CD4-positive, alpha-beta T cell treated with Interleukin-21 for 1 hour (primary cell): ENCODE measurements around the gene PPIP5K1.
"Not testable (repeated sequence)": the region's sequence is repeated elsewhere in the genome, so short reads cannot be mapped to it uniquely, and the experiment has no call there.

ENCODE experiments used
- DNase-seq: peaks from one replicate; pipeline ENCODE4 v3.0.0-alpha.2; 2020

The PPIP5K1 gene

GRCh38 chr15:43544266-43544665 lies 45.7 kb downstream of the PPIP5K1 start:
- no peak for DNase-seq

DNA sequence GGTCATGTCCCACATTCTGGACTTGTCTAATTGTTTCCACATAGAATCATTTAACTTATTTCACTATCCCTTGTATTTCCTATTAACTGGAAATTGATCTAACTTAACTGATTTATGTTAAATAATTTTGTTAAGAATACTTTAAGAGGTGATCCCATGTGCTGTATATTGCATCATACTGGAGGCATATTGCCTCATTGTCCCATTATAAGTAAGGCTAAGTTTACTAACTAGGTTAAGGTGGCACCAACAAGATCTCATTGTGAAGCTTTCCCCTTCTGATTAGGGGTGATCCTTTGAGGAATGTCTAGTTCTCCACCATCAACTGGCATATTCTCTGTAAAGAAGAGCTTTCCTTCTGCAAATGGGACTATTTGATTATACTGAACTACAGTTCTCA lies 48.2 kb downstream of the PPIP5K1 start:
- no peak for DNase-seq

DNA sequence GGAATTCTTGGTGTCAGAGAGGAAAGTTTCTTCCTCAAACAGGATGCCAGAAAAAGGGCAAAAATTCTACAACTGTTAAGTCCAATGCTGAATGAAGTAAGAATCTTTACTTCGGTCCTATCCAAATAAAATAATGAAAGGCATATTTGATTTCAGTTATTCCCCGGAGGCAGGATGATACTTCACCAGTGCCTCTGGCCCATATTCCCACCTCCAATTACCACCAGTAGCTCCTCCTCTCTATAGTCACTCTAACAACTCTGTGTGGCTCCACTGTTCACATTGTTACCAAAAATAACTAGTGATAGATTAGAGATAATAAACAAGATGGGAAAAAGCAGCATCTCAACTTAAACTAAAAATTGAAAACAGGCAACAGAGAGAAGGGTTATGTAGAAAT lies 51.9 kb downstream of the PPIP5K1 start:
- DNase-seq: no peak

DNA sequence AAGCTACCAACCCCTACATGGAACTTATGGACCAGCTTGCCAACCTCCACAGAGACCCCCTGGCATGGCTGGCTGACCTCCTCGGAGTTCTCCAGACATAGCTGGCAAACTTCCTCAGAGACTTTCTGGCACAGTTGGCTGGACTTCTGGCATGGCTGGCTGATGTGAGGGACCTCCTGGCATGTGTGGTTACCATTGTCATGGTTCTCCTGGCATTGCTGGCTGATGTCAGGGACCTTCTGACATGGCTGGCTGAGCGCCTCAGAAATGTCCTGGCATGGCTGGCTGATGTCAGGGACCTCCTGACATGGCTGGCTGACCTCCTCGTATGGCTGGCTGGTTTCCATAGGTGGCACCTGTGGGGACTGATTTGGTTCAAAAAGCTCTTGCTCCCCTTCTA lies 55.1 kb downstream of the PPIP5K1 start:
- no peak for DNase-seq

- DNase-seq: not testable (repeated sequence)
Observed at GRCh38 chr15:43532826-43533225, 57.2 kb downstream of the PPIP5K1 start.

DNA sequence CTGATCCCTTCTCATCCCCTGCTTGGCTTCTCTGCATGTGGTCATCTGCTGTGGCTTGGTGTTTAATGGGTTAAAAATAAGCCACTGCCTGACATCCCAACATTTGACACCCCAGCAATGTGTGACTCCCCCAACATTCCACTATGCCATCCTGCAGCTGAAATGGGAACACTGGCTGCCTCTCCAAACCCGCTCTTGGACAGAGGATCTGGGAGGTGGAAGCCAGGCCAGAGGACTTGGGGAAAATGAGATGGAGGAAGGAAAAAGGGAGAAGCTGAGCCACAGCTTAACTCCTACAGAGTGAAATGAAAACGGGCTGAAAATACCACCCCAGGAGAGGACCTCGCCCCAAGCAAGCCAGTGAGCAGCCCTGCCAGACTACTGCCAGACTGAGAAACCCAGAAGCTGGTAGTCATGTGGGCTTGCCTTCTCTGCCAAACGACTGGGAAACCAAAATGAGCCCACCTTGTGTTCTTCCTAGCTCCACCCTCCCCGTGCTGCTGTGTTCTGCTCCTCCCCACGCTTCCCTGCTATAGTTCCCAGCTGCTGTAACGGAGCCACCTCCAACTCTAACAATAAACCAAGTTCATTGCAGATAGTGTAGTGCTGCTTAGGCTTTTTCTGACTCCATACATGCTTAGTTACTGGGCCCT lies 58.9 kb downstream of the PPIP5K1 start:
- no peak for DNase-seq

DNA sequence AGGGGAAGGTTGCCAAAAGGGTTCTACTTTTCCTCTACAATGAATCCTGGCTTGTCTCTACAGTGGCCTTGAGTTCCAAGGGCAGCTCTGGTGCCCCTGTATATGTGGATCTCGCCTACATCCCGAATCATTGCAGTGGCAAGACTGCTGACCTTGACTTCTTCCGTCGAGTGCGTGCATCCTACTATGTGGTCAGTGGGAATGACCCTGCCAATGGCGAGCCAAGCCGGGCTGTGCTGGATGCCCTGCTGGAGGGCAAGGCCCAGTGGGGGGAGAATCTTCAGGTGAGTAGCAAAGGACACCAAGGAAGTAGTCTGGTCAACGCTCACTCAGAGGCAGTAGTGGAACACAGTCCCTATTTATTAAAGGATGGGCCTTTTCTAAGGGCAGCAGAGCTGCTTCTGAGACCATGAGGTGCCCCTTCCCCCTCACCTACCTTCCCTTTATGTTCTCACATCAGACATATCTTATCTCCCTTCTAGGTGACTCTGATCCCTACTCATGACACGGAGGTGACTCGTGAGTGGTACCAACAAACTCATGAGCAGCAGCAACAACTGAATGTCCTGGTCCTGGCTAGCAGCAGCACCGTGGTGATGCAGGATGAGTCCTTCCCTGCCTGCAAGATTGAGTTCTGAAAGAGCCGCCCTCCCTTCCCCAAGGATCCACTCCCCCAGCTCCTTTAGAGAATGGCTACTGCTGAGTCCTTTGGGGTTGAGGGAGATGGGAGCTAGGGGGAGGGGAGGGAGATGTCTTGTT lies 60.2 kb downstream of the PPIP5K1 start:
- DNase-seq: no peak

DNA sequence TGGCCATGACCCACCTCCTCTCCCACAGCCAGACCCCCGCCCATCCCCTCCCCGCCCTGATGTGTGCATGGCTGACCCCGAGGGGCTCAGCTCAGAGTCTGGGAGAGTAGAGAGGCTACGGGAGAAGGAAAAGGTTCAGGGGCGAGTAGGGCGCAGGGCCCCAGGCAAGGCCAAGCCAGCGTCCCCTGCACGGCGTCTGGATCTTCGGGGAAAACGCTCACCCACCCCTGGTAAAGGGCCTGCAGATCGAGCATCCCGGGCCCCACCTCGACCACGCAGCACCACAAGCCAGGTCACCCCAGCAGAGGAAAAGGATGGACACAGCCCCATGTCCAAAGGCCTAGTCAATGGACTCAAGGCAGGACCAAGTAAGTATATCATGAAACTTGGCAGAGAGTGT lies 60.9 kb downstream of the PPIP5K1 start:
- no peak for DNase-seq

DNA sequence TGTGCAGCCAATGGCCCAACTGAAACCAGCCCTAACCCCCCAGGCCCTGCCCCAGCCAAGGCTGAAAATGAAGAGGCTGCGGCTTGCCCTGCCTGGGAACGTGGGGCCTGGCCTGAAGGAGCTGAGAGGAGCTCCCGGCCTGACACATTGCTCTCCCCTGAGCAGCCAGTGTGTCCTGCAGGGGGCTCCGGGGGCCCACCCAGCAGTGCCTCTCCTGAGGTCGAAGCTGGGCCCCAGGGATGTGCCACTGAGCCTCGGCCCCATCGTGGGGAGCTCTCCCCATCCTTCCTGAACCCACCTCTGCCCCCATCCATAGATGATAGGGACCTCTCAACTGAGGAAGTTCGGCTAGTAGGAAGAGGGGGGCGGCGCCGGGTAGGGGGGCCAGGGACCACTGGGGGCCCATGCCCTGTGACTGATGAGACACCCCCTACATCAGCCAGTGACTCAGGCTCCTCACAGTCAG lies 61.4 kb downstream of the PPIP5K1 start:
- no peak for DNase-seq

DNA sequence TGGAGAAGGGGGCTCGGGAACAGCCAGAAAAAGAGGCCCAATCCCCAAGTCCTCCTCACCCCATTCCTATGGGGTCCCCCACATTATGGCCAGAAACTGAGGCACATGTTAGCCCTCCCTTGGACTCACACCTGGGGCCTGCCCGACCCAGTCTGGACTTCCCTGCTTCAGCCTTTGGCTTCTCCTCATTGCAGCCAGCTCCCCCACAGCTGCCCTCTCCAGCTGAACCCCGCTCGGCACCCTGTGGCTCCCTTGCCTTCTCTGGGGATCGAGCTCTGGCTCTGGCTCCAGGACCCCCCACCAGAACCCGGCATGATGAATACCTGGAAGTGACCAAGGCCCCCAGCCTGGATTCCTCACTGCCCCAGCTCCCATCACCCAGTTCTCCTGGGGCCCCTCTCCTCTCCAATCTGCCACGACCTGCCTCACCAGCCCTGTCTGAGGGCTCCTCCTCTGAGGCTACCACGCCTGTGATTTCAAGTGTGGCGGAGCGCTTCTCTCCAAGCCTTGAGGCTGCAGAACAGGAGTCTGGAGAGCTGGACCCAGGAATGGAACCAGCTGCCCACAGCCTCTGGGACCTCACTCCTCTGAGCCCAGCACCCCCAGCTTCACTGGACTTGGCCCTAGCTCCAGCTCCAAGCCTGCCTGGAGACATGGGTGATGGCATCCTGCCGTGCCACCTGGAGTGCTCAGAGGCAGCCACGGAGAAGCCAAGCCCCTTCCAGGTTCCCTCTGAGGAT lies 62.0 kb downstream of the PPIP5K1 start:
- DNase-seq: no peak

DNA sequence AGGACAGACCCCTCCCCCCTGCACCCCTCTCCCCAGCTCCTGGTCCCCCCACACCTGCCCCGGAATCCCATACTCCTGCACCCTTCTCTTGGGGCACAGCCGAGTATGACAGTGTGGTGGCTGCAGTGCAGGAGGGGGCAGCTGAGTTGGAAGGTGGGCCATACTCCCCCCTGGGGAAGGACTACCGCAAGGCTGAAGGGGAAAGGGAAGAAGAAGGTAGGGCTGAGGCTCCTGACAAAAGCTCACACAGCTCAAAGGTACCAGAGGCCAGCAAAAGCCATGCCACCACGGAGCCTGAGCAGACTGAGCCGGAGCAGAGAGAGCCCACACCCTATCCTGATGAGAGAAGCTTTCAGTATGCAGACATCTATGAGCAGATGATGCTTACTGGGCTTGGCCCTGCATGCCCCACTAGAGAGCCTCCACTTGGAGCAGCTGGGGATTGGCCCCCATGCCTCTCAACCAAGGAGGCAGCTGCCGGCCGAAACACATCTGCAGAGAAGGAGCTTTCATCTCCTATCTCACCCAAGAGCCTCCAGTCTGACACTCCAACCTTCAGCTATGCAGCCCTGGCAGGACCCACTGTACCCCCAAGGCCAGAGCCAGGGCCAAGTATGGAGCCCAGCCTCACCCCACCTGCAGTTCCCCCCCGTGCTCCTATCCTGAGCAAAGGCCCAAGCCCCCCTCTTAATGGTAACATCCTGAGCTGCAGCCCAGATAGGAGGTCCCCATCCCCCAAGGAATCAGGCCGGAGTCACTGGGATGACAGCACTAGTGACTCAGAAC lies 62.8 kb downstream of the PPIP5K1 start:
- no peak for DNase-seq

- no peak for DNase-seq
Observed at GRCh38 chr15:43526261-43526930, 63.6 kb downstream of the PPIP5K1 start.

DNA sequence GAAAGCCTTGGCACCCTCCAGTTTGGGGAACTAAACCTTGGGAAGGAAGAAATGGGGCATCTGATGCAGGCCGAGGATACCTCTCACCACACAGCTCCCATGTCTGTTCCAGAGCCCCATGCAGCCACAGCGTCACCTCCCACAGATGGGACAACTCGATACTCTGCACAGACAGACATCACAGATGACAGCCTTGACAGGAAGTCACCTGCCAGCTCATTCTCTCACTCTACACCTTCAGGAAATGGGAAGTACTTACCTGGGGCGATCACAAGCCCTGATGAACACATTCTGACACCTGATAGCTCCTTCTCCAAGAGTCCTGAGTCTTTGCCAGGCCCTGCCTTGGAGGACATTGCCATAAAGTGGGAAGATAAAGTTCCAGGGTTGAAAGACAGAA lies 64.9 kb downstream of the PPIP5K1 start:
- DNase-seq: no peak

GRCh38 chr15:43524254-43524845 lies 65.7 kb downstream of the PPIP5K1 start:
- no peak for DNase-seq

DNA sequence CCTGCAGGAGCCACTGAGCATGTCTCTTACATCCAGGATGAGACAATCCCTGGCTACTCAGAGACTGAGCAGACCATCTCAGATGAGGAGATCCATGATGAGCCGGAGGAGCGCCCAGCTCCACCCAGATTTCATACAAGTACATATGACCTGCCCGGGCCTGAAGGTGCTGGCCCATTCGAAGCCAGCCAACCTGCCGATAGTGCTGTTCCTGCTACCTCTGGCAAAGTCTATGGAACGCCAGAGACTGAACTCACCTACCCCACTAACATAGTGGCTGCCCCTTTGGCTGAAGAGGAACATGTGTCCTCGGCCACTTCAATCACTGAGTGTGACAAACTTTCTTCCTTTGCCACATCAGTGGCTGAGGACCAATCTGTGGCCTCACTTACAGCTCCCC lies 66.4 kb downstream of the PPIP5K1 start:
- DNase-seq: no peak

GRCh38 chr15:43522247-43522646 lies 67.8 kb downstream of the PPIP5K1 start:
- DNase-seq: no peak

DNA sequence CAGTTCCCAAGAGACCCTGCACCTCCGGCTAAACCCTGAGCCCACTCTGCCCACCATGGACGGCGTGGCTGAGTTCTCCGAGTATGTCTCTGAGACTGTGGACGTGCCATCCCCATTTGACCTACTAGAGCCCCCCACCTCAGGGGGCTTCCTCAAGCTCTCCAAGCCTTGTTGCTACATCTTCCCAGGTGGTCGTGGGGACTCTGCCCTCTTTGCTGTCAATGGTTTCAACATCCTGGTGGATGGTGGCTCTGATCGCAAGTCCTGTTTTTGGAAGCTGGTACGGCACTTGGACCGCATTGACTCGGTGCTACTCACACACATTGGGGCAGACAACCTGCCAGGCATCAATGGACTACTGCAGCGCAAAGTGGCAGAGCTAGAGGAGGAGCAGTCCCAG lies 68.6 kb downstream of the PPIP5K1 start:
- no peak for DNase-seq

DNA sequence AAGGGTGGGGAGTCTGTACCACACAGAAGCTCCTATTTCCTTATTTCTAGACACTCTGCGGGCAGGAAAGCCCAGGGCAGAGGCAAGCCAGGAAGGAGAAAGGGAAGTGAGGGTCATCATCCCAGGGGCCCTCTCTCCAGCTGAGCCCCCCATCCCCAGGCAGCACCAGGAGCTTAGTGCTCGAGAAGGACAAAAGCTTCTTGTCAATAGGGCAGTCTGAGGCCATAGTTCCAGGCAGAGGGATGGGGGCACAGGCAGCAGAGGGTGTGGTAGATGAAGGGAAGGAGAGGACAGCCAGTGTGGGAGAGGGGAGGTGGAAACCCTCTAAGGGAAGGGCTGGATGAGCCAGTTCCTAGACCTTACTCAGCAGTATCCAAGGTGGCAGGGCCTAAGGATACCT lies 69.9 kb downstream of the PPIP5K1 start:
- DNase-seq: no peak

DNA sequence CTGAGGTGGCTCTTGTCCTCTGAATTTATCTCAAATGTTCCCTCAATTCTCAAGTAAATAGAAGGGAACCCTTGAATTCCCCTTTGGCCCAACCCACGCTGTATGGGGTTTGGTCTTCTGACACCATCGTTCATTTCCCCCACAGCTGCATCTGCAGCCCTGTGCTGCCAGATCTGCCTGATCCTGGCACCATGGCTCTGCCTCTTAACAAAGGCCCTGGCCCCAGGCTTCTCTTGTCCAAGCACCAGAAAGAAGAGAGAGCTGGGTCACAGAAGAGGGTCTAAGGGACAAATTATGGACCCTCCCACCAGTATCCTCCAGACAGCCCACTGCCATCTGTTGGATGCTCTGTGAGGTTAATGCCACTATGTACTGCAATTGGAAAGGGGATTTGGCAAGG lies 70.8 kb downstream of the PPIP5K1 start:
- DNase-seq: no peak

DNA sequence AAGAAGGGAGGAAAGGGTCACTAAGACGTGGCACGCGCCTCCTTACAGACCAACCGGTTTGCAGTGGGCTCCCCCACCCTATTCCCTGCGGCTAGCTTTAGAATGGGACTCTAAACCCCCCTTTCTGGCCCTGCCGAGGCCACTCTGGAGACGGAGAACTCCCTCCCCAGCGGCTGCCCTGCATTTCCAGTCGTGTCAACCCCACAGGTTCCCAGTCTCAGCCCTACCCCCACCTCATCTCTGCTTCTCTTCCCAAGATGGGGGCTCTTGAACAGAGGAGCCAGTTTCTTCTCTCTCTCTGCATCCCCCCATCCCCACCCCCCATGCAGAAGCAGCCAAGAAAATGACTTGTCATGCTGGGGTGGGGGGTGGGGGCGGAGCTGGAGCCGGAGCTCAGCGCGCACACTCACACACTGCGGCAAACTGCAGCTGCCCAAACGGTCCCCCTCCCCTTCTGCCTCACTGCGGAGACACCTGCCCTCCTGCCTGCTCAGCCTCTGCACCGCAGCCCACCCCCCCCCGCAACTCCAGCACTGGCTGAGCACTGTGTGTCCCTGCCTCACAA lies 71.7 kb downstream of the PPIP5K1 start:
- DNase-seq: no peak

GRCh38 chr15:43517354-43518196 lies 72.4 kb downstream of the PPIP5K1 start, which contains the start of gene MAP1A:
MAP1A (plus strand) TSS chr15:43517608; CDS start chr15:43521474, 3,866 bp downstream.
- DNase-seq: no peak
